Mononuclear cell (primary cell): ENCODE measurements around the gene COL9A3. TPM values are rescaled to one million over a fixed set of nuclear protein-coding genes. Genes with fewer than 3 reads are reported as not detected.

Source experiments
- H3K27me3 ChIP-seq: 2 replicates; pipeline ENCODE4 v1.6.0; 2011; ENCODE audit warnings: low read length, control low read depth; ENCODE audit not compliant: insufficient read depth
- H3K4me1 ChIP-seq: 2 replicates; pipeline ENCODE4 v1.5.1; 2011; ENCODE audit warnings: mild to moderate bottlenecking, low read length, control low read depth; ENCODE audit not compliant: insufficient read depth
- H3K4me3 ChIP-seq: 2 replicates; pipeline ENCODE4 v1.5.1; 2011; ENCODE audit warnings: mild to moderate bottlenecking, low read length, moderate library complexity
- H3K9me3 ChIP-seq: 2 replicates; pipeline ENCODE4 v1.5.1; 2011; ENCODE audit warnings: low read depth, mild to moderate bottlenecking, control low read depth, low read length
- total RNA-seq: library from RNA; depleted of rRNA; stranded (reverse); fragments of >200 nt; gene quantifications from one replicate; pipeline ENCODE4 v1.2.3, GENCODE V29; 2012

The COL9A3 gene
- total RNA-seq, 1 donor, result not detected

- Histone ChIP-seq H3K4me1 (peaks cover 26% of the 10 kb centered on the region), H3K27me3 (peaks cover 17% of the 10 kb centered on the region), H3K9me3 (no peaks in the 10 kb centered on the region), H3K4me3 (no peak overlapping the region)
Observed at GRCh38 chr20:62811320-62811719, 5.5 kb upstream of the COL9A3 start.

GRCh38 chr20:62811720-62812119 lies 5.1 kb upstream of the COL9A3 start:
- Histone ChIP-seq H3K4me3 (no peak overlapping the region), H3K4me1 (peaks cover 25% of the 10 kb centered on the region)

GRCh38 chr20:62812181-62812906 lies 4.5 kb upstream of the COL9A3 start:
- H3K4me1 ChIP-seq, result peaks cover 19% of the 10 kb centered on the region
- no peak overlapping the region for H3K4me3 ChIP-seq
- no peaks in the 10 kb centered on the region for H3K9me3 ChIP-seq
- H3K27me3 ChIP-seq, result peaks cover 20% of the 10 kb centered on the region

More at GRCh38 chr20:62811720-62812119, 5.1 kb upstream of the COL9A3 start:
- Histone ChIP-seq H3K27me3 (peaks cover 19% of the 10 kb centered on the region), H3K9me3 (no peaks in the 10 kb centered on the region)

GRCh38 chr20:62812907-62813200 lies 4.0 kb upstream of the COL9A3 start:
- H3K27me3 ChIP-seq, result peaks cover 25% of the 10 kb centered on the region
- H3K4me1 ChIP-seq, result peaks cover 14% of the 10 kb centered on the region

GRCh38 chr20:62813588-62813987 lies 3.3 kb upstream of the COL9A3 start:
- peaks cover 31% of the 10 kb centered on the region for H3K27me3 ChIP-seq
- H3K4me3 ChIP-seq, result no peak overlapping the region
- no peaks in the 10 kb centered on the region for H3K9me3 ChIP-seq
- H3K4me1 ChIP-seq, result peaks cover 9% of the 10 kb centered on the region

More at GRCh38 chr20:62812907-62813200, 4.0 kb upstream of the COL9A3 start:
- Histone ChIP-seq H3K9me3 (no peaks in the 10 kb centered on the region), H3K4me3 (no peak overlapping the region)

GRCh38 chr20:62814060-62814708 lies 2.7 kb upstream of the COL9A3 start:
- Histone ChIP-seq H3K4me3 (no peak overlapping the region), H3K9me3 (no peaks in the 10 kb centered on the region), H3K27me3 (peaks cover 35% of the 10 kb centered on the region), H3K4me1 (peaks cover 9% of the 10 kb centered on the region)

- H3K27me3 ChIP-seq, result peaks cover 35% of the 10 kb centered on the region
- H3K4me3 ChIP-seq, result no peak overlapping the region
- H3K4me1 ChIP-seq, result peaks cover 9% of the 10 kb centered on the region
- no peaks in the 10 kb centered on the region for H3K9me3 ChIP-seq
Observed at GRCh38 chr20:62814709-62815065, 2.2 kb upstream of the COL9A3 start.

GRCh38 chr20:62815066-62815991 lies 1.5 kb upstream of the COL9A3 start:
- Histone ChIP-seq H3K27me3 (peaks cover 35% of the 10 kb centered on the region), H3K4me1 (peaks cover 9% of the 10 kb centered on the region)

GRCh38 chr20:62816031-62816883 lies 593 bp upstream of the COL9A3 start:
- H3K27me3 ChIP-seq, result peaks cover 35% of the 10 kb centered on the region
- peaks cover 9% of the 10 kb centered on the region for H3K4me1 ChIP-seq
- no peak overlapping the region for H3K4me3 ChIP-seq
- no peaks in the 10 kb centered on the region for H3K9me3 ChIP-seq

More at GRCh38 chr20:62815066-62815991, 1.5 kb upstream of the COL9A3 start:
- Histone ChIP-seq H3K4me3 (no peak overlapping the region), H3K9me3 (no peaks in the 10 kb centered on the region)

- Histone ChIP-seq H3K4me1 (peaks cover 9% of the 10 kb centered on the region), H3K4me3 (no peak overlapping the region), H3K9me3 (no peaks in the 10 kb centered on the region), H3K27me3 (peaks cover 35% of the 10 kb centered on the region)
Observed at GRCh38 chr20:62817975-62818591, 1.2 kb downstream of the COL9A3 start.

- Histone ChIP-seq H3K4me1 (peaks cover 9% of the 10 kb centered on the region), H3K9me3 (no peaks in the 10 kb centered on the region), H3K4me3 (no peak overlapping the region), H3K27me3 (peaks cover 35% of the 10 kb centered on the region)
Observed at GRCh38 chr20:62818592-62819493, 2.0 kb downstream of the COL9A3 start.

GRCh38 chr20:62819494-62820174 lies 2.8 kb downstream of the COL9A3 start:
- Histone ChIP-seq H3K27me3 (peaks cover 33% of the 10 kb centered on the region), H3K9me3 (no peaks in the 10 kb centered on the region), H3K4me1 (peaks cover 16% of the 10 kb centered on the region), H3K4me3 (no peak overlapping the region)
